HG03066 (cell line): ENCODE results near the gene CLCN3.
"Not testable (repeated sequence)": the region's sequence is repeated elsewhere in the genome, so short reads cannot be mapped to it uniquely, and the experiment has no call there.

Experiments used
- ATAC-seq: cut with Tn5 transposase; IDR thresholded peaks from one replicate; pipeline ENCODE4 v1.9.1; 2021; ENCODE audit warnings: low read depth; ENCODE audit not compliant: unreplicated experiment

Gene CLCN3

GRCh38 chr4:169765835-169766234, 145.5 kb downstream of the CLCN3 start:
- ATAC-seq: no peak

DNA sequence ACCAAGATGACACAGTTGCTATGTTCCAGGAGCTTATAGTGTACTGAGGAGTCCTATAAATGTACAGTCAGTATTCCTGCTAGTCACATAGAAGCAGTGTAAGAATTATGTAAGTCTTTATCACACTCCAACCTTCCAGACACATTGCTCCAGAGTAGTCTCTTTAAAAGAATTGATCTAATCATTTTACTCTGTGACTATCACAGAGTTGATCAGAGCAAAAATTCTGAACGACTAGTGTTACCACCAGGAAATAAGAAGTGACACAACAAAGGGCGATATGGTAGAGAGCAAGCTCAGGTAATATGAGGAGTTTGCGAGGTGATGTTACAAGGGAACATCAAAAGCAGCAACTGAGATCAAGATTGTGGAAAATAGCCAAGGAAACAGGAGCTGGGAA, 146.4 kb downstream of the CLCN3 start:
- ATAC-seq: no peak

DNA sequence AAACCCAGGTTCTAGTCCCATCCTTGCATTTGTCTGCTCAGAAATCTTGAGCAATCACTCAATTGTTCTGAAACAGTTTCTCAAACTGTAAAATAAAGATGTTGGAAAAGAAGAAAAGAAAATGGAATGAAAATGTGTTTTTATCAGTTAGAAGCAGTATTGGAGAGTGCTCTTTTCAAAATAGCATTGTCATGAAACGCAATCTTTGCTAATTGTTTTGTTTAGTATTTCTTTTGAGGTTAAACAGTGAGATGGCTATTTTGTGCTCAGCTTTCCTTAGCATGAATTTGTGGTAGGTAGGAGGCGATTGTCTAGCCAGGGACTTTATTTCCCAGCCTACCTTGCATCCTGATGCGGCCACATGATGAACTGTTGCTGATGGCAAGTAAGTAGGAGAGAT, 148.0 kb downstream of the CLCN3 start:
- ATAC-seq: no peak

- no peak for ATAC-seq
Measured at GRCh38 chr4:169770416-169770815, 150.0 kb downstream of the CLCN3 start.

DNA sequence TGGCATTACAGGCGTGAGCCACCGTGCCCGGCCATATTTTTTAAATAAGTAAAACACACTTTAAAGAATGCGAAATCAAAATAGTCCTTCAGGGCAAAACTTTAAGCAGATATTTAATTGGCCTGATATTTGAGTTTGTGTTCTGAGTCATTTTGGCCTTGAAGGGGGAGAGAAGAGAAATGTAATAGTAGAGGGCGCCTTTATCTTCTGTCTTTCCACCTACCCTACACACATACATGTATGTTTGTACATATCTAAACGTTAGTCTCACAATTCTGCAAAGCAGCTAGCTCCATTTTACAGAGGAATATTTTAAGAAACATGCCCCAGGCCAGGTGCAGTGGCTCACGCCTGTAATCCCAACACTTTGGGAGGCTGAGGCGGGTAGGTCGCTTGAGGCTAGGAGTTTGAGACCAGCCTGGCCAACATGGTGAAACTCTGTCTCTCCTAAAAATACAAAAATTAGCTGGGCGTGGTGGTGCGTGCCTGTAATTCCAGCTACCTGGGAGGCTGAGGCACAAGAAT, 151.2 kb downstream of the CLCN3 start:
- not testable (repeated sequence) for ATAC-seq
